ENCODE results near the gene TPO.

The TPO gene

DNA sequence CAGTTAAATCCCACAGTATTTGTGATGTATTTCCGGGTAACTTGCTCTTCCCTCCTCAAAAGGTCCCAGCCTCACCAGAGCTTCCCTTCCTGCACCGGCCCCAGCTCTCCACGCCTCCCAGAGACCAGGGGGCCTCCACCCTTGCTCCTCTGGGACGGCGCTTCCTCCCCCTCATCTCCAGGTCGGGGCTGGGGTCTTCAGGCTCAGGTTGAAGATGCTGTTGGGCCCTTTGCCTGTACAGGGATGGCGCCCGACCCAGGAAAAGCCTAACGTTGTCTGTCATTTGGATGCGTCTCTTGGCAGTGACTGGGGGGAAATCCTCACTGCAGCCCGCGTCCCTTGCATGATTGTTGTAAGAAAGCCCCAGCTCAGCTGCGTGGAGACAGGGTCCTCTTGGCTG is 126.7 kb downstream of the TPO start:
- DNase-seq: no peak

GRCh38 chr2:1540481-1540880 is 127.2 kb downstream of the TPO start:
- DNase-seq: no peak

DNA sequence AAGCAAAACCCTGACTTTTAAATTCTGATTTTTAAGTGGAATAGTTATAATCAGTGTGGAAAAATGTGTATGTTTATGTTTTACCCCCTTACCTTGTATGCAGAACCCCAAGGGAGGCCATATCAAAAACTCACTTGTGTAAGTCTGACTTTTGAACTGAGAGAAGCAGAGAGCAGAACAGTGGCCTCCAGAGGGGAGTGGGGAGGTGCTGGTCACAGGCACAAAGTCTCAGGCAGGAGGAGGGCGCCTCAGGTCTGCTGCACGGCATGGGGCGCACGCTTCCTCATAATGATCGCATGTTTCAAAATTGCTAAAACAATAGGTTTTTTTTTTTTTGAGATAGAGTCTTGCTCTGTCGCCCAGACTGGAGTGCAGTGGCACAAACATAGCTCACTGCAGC is 127.8 kb downstream of the TPO start:
- DNase-seq: no peak

DNA sequence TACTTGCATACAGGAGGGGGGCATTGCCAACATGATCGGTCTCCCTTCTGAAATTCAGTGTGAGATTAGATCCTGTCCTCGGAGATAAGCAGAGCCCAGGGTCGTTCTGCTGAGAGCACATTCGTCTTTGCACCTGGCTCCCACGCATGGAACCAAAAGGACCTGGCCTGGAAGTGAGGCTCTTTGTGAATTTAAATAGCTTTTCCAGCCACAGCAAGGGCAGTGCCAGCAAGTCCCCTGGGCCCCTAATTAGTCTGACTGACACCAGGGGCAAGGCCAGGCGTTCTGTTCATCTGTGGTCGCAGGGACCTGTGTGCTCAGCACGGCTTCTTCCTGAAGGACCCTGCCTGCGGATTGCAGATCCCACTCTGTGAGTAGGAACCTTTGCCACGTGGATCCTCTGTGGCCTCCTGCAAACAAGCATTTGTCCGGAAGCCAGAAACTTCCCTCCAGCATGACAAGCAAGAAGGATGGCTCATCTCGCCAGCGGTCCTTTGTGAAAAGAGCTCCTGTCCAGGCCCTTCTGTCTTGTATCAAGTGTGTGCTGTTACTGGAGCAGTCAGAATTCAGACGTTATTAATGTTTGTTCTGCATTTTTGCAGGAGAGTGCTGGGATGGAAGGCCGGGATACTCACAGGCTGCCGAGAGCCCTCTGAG is 128.7 kb downstream of the TPO start:
- DNase-seq: no peak

DNA sequence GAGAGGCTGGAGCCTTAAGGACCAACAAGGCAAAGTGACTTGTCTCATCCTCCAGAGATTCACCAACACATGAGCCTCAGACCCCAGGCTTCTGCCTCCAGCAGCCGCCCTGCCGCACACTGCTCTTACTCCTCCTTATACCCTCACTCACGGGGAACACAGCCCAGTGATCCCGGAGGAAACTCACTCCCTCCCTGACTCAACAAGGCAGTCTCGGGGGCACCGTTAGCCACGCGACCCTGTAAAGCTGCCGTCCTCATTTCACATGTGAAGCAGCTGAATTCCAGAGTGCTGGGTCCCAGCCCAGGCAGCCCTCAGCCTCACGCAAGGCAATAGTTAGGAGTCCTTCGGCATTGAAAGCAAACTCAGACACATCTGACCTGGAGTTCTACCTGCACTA is 129.7 kb downstream of the TPO start:
- DNase-seq: no peak

- no peak for DNase-seq
Measured at GRCh38 chr2:1543776-1544477, 130.7 kb downstream of the TPO start.

DNA sequence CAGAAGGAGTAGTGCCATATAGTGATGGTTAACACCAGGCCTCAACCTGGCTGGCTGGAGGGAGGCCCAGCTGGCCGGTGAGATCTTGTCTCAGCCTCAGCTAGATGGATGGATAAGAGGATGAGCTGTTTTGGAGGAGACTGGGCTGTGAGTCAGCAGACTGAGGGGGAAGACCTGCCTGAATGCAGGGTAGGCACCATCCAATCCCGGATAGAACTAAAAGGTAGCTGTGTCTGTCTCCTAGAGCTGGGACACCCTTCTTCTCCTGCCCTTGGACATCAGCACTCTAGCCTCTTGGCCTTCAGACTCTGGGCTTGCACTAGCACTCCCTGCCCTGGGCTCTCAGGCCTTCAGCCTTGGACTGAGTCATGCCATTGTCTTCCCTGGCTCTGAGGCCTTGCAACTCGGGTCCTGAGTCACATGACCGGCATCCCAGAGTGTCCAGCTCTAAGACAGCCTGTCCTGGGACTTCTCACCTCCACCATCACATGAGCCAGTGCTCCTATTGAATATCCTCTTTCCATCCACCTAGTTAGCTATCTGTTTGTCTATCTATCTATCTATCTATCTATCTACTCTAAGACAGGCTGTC is 131.3 kb downstream of the TPO start:
- no peak for DNase-seq

DNA sequence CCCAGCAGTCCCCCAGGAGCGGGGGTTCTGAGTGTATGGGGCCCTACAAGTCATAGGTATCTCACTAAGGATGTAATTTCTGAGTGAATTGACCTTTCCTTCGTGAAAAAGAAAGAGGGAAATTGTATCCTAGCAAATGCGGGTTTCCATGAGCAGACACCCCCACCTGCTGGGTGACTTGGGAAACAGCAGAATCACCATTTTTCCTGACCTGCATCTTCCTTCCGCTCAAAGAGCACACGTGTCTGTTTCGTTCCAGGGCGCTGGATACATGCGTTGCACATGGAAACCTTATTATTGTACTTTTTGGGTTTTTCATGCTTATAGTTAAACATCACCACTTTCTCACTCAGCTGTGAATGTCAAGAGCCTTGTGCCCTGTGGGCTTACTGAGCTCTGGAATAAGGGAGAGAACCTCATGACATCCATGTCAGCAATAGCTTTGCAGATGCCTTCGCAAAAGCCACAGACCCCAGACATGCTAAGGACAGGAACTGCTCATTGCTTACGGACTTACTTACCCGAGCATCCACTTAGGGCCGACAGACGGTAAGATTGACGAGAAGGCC is 132.8 kb downstream of the TPO start:
- DNase-seq: peak; percentile 28

DNA sequence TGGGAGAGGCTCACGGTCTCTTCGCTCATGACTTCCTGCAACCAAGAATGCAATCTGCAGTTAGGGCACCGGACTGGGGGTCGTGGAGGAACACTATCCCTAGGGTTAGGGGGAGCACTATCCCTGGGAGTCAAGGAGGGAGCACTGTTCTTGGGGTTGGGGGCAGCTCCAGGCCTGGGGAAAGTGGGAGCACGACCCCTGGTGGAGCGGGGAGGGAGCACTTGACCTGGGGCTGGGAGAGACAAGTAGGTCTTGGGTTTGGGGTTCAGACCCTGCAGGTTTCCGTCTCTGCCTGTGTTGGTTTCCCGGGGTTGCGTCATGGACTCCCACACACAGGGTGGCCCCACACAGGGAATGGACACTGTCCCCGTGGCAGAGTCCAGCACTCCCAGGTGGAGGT is 133.6 kb downstream of the TPO start:
- DNase-seq: no peak

DNA sequence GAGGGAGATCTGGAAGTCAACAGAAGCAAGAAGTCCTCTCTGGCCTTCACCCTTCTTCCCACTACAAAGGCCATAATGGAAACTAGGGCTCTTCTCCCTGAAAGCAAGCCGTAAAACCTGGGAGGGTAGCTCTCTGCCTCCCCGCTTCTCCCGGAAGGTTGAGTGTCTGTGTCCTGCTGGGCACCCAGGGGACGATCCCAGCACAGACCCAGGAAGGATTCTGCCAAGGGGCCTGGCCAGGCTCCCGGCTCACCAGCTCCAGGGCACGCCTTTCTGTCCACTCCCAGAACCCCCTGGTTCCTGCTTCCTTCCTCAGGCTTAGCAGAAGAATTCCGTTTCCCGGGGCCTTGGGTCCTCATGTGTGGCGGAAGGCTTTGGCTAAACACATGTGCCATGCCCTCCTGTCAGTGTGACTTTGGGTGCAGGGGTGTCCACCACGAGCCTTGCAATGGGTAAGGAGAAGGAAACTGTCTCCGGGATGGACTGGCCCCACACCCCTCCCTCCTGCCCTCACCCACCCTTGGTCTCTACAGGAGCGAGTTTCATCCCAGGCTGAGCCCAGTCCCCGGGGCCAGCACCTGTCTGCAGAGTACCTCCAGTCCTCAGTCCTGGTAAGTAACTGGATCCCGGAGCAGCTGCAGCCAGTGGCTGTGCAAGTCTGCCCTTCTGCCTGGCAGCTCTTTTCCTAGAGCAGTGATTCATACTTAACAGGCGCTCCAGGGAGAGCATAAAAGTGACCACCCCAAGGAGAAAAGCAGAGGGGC is 135.8 kb downstream of the TPO start:
- DNase-seq: no peak

DNA sequence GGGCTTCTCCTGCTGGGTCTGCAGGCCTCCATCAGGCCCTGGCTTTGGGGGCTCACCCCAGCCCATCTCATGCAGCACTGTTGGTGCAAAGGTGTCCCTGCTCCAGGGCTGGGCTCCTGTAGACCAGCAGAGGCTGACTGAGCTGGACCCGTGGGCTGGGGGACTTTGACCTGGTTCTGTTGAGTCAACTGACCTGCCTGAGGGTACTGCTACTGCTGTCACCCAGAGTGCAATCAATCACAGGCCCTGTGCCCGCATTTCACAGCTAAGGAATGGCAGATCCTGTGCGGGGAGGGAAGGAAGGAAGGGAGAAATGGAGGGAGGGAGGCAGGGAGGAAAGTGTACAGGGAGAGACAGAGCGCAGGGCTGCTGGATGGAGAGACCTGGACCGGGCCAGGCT is 136.8 kb downstream of the TPO start:
- DNase-seq: no peak

GRCh38 chr2:1550658-1551316 is 137.5 kb downstream of the TPO start:
- peak; percentile 56 for DNase-seq

DNA sequence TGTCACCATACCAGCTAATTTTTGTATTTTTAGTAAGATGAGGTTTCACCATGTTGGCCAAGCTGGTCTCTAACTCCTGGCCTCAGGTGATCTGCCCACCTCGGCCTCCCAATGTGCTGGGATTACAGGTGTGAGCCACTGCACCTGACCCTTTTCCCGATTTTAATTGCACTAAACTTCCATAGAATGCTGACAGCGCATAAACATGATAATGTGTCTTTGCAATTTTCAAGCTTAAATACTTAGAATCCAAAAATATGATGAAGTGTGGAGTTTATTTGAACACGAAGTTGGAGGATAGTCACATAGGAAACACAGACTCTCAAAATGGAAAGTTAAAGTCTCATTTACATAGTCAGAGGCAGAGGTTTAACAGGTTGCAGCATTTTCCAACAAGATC is 138.6 kb downstream of the TPO start:
- no peak for DNase-seq

GRCh38 chr2:1552611-1553010 is 139.3 kb downstream of the TPO start:
- DNase-seq: no peak

GRCh38 chr2:1553671-1554295 is 140.5 kb downstream of the TPO start:
- DNase-seq: no peak

- DNase-seq: no peak
Measured at GRCh38 chr2:1556286-1556685, 143.0 kb downstream of the TPO start.

DNA sequence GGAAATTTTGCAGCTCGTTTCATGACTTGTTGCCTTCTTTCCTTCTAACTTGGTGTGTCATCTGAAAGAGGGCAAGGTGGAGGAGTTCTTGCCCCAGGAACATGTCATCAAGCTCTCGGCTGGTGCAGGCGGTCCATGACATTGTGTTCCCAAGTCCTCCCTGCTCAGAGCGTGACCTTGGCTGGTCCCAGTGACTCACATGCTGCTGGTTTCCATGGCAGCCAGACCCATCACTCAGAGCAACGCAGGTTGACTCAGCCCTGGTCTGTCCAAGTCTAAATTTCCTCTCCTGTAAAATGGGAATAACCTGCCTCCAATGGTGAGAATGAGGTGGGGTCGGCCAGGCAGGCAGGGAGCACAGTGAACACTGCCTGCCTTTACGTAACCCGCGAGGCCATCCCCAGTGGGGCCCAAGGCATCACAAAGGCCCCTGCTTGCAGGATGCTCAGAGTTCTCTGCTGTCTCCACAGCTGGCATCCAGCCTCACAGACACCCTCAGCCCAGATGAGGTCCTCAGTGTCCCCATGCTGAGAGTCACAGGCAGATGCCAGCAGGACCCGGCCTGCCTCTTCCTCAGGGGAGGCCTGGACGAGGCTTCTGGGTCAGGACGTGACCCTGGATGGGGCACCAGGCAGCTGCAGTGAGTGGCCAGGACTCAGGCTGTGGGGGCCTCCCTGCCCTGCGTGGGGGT is 143.7 kb downstream of the TPO start:
- no peak for DNase-seq

GRCh38 chr2:1557467-1557820 is 144.2 kb downstream of the TPO start:
- DNase-seq: no peak

- no peak for DNase-seq
Measured at GRCh38 chr2:1559589-1560175, 146.4 kb downstream of the TPO start.

DNA sequence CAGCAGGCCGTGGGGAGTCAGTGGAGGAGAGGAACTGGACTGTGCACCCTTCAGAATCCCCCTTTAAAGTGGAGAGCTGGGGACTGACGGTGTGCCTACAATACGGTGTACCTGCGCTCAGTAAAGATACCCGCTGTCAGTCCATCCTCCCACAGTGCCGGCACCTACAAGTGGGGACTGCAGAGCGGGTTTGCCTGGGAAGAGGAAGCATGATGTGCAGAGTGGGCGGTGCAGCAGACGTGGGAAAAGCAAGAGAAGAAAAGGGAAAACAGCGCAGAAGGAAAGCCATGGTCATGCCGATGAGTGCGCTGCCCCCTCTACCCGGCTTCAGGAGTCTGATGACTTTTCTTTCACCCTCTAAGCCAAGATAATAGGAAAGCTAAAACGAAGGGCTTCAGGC is 148.0 kb downstream of the TPO start:
- no peak for DNase-seq

DNA sequence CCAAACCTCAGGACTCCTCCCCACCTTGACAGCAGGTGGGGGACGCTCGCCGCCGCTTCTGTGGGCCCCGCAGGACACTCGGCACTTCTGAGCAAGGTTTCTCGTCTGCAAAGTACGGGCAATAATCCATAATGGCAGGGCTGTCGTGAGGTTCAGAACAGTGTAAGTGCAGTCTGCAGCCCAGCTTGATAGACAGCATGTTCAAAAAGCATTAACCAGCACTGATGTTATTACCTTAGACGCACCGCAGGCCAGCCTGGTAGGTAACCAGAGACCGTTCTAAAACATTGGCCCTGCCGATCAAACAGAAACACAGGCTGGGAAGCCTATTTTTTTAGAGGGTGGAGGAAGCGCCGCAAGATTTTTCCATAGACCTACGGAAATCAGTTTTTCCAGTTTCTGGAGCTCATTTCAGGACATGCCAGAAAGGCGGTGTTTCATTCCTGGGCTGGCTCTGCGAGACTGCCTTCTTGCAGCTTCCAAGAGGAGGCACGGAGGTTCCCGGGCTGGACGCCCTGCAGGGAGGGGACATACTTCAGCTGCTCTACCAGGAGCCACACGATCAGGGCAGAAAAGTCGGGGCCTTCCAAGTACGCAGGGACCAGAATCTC is 148.7 kb downstream of the TPO start:
- DNase-seq: no peak

Data from stimulated activated CD4-positive, alpha-beta T cell treated with anti-CD3 and anti-CD28 coated beads, Interleukin-4, amount 100 ng/mL, for 24 hours (primary cell).